RKO (cell line): ENCODE results near the gene GDI2.
"Not testable (repeated sequence)": the region's sequence is repeated elsewhere in the genome, so short reads cannot be mapped to it uniquely, and the experiment has no call there.

Experiments used
- DNase-seq: peaks from one replicate; pipeline ENCODE4 v3.0.0-alpha.2; 2016; ENCODE audit warnings: low spot score

Gene GDI2

GRCh38 chr10:5782174-5782573 is 31.1 kb downstream of the GDI2 start:
- DNase-seq = no peak

GRCh38 chr10:5779730-5780129 is 33.5 kb downstream of the GDI2 start:
- DNase-seq = no peak

- DNase-seq = not testable (repeated sequence)
Observed at GRCh38 chr10:5777758-5778157, 35.5 kb downstream of the GDI2 start.

- no peak for DNase-seq
Observed at GRCh38 chr10:5776881-5777197, 36.4 kb downstream of the GDI2 start.

DNA sequence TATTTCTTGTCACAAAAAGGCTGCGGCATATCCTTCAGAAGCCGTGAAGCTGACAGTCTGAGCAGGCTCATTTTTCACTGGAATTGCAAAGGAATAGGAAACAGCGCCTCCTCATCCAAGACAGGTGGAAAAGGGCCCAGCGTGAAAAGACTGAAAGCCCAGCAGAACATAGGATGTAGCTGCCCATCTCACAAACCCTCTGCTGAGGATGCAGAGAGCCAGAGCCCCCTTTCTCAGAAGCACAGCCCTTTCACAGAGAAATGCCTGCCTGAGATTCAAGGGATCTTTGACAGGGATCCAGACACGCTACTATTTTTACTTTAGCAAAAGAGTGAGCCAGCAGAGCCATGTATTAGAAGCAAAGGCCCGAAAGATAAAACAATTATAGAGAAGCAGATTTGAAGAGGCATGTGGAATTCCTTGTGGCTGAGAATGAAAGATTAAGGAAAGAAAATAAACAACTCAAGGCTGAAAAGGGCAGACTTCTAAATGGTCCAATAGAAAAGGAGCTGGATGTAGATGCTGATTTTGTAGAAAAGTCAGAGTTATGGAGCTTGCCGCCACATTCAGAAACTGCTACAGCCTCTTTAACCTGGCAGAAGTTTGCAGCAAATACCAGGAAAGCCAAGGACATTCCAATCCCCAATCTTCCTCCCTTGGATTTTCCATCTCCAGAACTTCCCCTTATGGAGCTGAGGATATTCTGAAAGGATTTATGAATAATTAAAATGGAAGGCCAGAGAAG is 36.9 kb downstream of the GDI2 start:
- peak; percentile 32 for DNase-seq

DNA sequence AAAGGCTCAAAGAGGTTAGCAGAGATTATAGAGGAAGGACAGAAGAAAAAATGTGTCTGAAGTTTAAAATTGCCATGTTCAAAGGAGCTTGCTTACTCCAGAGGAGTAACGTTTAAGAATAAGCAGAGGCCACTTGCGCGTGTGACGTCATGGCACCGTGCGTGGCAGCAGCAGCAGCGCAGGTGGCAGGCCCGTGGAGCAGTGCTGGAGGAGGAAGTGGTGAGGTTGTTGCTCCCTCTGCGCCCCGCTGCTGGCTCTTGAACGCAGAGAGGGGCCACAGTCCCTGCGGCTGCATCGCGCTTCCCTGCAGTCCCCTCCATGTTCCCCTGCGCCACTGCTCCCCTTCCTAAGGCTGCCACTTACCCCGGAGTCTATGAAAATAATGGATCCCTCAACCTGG is 37.5 kb downstream of the GDI2 start:
- DNase-seq = no peak

GRCh38 chr10:5774987-5775620 is 38.1 kb downstream of the GDI2 start:
- DNase-seq = no peak

DNA sequence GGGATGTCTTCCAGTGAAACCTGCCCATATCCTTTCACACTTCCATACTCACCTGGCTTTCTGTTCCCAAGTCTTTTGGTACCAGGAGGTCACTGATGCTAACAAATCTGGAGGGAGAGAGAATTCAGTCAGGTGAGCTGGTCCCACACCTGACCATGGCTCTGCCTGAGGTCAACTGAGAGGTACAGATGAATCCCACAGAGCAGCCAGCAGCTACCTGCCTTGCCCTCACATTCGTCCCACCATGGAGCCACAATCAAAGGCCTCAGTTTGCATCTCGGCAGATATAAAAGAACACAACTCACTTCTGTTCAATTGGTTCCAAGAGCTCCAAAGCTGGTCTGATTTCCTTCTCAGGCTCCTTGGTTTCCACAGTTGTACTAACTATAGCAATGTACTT is 47.0 kb downstream of the GDI2 start:
- DNase-seq = no peak

GRCh38 chr10:5765617-5766016 is 47.6 kb downstream of the GDI2 start:
- no peak for DNase-seq

GRCh38 chr10:5764422-5765297 is 48.6 kb downstream of the GDI2 start:
- DNase-seq = no peak

DNA sequence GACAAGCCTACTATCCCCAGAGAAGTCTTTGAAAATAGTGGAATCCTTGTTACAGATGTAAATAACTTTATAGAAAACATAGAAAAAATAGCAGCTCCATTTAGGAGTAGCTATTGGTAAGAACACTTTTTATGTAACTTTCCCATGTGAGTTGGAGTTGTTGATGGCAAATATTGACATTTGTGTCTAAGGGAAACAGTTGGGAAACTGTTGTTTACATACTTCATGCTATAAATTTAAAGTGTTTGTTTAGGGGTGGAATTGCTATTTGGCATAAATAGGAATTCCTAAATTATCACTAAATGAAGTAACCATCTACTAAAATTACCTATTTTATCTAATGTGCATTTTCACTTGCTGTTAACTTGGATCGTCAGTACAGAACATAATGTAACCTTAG is 50.7 kb downstream of the GDI2 start:
- no peak for DNase-seq

DNA sequence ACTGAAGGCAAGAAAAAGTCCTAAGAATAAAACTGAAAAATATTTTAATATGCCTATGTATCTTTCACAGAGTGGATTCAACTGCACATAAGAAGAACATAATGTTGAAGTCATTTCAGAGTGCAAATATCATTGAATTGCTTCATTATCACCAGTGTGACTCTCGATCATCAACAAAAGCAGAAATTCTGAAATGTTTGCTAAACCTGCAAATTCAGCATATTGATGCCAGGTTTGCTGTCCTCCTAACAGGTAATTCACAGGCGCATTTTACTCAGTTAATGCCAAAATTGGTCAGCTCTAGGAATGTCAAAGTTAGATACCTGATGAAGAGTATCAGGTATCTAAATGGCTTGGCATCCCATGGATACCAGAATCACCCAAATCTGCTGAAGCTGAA is 52.0 kb downstream of the GDI2 start:
- no peak for DNase-seq

DNA sequence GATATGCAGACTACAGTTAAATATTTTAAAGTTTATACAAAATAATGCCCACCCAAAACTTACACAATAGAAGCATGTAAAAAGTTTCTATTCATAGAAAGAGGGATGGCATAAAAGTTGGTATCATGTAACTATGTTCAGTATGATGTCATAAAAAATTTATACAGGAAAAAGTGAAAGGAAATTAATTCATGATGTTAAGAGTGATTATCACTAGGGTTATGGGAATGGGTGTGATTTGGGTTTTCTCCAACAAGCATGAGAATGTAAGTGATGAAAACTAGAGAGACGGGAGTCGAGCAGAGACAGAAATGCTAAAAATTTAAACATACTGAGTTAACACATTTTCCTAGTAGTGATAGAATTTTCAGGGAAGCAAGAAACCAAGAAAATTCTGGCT is 52.7 kb downstream of the GDI2 start:
- no peak for DNase-seq

DNA sequence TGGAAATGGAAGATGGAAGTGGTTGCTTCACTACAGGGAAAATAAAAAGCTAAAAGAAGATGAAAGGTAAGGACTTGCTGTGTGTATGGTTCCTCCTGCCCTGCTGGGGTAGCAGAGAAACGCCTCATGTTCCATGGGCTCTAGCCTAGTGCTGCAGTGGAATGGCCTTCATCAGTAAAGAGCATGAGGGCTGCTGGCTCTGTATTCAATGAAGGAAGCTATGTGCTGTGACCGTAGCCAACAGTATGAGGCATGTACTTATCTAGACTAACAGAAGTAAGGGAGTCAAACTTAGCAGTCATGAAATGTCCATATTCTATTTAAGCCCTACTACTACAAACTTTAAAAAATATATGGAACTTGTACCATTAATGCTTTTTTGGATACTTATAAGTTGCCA is 54.3 kb downstream of the GDI2 start:
- DNase-seq = no peak

GRCh38 chr10:5757766-5758517 is 55.3 kb downstream of the GDI2 start:
- no peak for DNase-seq

DNA sequence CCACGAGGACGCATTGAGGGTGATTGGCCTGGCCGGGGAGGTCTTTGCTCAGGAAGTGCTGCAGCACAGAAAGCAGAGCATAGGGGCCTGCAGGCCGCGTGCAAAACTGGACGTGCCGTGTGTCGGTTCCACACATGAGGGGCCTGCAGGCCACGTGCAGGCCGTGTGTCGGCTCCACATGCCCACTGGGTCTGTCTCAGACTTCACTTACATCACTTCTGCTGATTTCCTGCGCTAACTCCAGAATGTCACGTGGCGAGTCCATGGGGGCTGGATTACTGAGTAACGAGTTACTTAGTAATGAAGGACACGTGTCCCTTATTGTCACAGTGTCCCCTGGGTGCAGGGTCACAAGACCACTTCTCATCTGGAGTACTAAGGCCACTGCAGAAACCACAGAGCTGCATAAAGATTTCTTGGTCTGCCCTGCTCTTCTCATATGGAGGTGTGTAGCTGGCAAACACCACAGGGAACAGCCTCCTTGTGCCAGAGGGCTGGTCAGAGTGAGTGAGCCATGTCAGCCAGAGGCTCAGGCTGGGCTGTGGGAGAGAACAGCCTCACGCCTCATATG is 60.8 kb downstream of the GDI2 start:
- DNase-seq = no peak

DNA sequence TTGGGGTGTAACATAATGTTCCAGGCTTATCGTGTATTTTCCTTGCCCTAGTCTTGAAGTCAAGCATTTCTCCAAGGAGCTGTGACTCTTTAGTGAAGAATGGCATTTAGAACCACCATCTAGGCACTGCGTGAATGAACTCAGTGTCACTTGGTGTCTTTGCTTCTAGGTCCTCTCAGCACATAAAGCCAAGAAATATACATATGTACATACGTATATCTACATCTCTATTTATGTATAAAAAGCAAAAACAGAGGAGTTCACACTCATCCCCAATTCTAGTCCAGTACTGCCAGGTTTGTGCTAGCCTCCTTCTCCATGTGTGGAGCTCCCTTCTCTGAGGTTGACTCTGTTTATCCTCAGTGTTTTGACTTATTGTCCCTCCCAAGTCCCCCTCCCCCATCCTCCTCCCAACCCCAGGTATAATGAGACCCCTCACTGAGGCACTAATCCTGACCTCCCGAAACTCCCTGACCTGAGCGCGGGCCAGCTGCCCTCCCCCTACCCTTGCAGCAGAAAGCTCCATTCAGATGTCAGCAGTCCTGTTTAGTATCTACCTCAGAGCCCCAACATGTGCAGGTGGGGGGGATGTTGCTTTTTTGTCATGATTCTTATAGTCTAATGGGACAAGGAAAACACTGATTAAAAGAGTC is 61.5 kb downstream of the GDI2 start:
- DNase-seq = no peak

DNA sequence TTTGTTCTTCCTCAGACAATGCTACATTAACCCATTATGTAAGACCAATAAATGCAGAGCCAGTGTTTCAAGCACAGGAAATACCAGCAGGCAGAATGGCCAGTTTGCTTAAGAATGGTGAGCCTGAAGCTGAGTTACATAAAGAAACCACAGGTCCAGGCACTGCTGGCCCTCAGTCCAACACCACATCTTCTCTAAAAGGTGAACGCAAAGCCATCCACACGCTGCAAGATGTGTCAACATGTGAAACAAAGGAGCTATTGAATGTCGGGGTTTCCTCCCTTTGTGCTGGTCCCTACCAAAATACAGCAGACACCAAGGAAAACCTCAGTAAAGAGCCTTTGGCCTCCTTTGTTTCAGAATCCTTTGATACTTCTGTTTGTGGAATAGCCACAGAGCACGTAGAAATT is 64.8 kb downstream of the GDI2 start:
- DNase-seq = no peak

DNA sequence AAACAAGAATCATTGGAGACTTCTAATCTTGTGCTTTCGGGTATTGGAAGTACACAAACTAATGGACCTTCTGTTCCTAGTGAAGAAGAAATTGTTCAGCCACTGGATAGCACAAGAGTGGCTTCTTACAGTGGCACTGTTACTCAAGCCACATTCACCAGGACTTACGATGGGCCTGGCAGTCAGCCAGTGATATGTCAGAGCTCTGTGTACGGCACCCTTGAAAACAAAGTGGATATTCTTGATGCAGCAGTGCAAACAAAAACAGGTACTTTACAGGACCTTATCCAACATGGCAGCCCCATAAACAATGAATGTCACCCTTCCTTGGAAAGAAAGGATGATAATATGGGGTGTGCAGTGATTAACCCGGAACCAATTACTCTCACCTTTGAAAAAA is 67.0 kb downstream of the GDI2 start:
- no peak for DNase-seq

- DNase-seq = no peak
Observed at GRCh38 chr10:5744849-5745248, 68.4 kb downstream of the GDI2 start.

GRCh38 chr10:5743736-5744135 is 69.5 kb downstream of the GDI2 start:
- DNase-seq = no peak

GRCh38 chr10:5742116-5742515 is 71.1 kb downstream of the GDI2 start:
- DNase-seq = no peak
